ENCODE data around the gene USP49.

USP49 gene

DNA sequence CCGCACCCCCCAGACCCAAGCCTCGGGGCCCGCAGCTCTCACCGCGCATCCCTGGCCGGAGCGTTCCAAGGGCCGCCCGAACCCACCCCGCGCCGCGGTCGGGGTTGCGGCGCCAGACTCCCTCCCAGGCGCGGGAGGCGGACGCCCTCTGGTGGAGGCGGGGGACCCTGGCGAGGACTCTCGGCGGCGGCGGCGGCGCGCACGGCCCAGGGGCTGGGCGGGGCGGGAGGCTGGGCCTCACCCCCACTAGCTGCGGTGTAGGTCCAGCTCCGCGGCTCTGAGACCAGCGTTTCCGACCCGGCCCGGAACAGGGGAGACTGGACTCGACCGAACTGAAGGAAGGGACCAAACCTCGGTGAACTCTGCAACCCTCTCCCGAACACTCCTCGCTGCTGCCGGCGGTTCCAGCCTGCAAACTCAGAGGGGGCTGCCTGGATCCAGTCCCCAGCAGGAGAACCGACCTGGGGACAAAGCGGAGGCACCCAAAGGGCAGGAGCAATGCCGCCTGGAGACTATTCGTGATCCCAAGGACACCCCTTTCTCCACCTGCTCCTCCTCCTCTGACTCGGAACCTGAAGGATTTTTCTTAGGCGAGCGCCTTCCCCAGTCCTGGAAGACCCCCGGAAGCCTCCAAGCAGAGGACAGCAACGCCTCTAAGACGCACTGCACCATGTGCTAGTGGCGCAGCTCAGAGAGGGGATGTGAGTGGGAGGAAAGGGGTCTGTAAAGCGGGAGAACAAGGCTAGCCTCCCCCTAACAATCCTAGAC lies 108.5 kb downstream of the USP49 start:
- Histone ChIP-seq H3K27me3 (ENCODE audit: insufficient read depth, poor library complexity, severe bottlenecking) (no peaks in the 10 kb centered on the region), H3K27ac (replicated peaks) (peak overlapping the region; percentile 85)

DNA sequence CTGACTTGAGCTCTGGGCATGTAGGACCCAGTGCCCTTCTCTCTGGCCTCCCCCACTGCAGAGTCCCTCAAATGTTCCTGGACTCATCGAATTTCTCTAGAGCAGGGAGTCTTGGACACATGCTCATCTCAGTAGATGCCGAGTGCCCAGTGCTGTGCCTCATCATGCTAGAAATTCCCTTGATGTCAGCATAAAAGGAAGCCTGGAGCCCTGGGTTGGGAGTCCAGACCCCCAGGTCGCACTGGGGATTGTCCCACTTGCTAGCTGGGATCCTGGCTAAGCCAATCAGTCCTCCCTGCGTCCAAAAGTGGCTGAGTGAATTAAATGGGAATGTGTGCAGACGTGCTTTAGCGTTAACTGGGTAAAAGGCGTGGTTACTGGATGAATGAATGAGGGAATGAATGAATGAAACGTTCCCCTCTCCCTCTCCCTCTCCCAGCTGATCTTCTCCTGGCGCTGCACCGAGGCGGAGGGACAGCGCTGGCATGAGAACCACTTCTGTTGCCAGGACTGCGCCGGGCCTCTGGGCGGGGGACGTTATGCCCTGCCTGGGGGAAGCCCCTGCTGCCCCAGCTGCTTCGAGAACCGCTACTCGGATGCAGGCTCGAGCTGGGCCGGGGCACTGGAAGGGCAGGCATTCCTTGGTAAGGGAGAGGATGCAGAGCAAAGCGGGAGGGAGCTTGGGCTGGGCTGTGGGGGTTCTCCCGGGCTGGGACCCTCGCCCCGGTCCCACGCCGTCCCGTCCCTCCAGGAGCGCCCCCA lies 109.3 kb downstream of the USP49 start:
- DNase-seq (ENCODE audit: low read depth in 1 of 2, low spot score in 1 of 2): no peak
- Histone ChIP-seq H3K27ac (replicated peaks) (no peak overlapping the region), H3K4me3 (replicated peaks; ENCODE audit: insufficient read depth, low read length) (peak overlapping the region; percentile 53), H3K27me3 (ENCODE audit: insufficient read depth, poor library complexity, severe bottlenecking) (no peaks in the 10 kb centered on the region)
- TF ChIP-seq, protein P1, sequence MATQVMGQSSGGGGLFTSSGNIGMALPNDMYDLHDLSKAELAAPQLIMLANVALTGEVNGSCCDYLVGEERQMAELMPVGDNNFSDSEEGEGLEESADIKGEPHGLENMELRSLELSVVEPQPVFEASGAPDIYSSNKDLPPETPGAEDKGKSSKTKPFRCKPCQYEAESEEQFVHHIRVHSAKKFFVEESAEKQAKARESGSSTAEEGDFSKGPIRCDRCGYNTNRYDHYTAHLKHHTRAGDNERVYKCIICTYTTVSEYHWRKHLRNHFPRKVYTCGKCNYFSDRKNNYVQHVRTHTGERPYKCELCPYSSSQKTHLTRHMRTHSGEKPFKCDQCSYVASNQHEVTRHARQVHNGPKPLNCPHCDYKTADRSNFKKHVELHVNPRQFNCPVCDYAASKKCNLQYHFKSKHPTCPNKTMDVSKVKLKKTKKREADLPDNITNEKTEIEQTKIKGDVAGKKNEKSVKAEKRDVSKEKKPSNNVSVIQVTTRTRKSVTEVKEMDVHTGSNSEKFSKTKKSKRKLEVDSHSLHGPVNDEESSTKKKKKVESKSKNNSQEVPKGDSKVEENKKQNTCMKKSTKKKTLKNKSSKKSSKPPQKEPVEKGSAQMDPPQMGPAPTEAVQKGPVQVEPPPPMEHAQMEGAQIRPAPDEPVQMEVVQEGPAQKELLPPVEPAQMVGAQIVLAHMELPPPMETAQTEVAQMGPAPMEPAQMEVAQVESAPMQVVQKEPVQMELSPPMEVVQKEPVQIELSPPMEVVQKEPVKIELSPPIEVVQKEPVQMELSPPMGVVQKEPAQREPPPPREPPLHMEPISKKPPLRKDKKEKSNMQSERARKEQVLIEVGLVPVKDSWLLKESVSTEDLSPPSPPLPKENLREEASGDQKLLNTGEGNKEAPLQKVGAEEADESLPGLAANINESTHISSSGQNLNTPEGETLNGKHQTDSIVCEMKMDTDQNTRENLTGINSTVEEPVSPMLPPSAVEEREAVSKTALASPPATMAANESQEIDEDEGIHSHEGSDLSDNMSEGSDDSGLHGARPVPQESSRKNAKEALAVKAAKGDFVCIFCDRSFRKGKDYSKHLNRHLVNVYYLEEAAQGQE (IDR thresholded peaks at IDR 0.05; ENCODE audit: insufficient replicate concordance, low read depth): no peak
- no peak for TF ChIP-seq GABPA (IDR thresholded peaks at IDR 0.05; ENCODE audit: low read depth)
- TF ChIP-seq POLR2AphosphoS5 (IDR thresholded peaks at IDR 0.05; ENCODE audit: low read depth): no peak
- TF ChIP-seq SPI1 (IDR thresholded peaks at IDR 0.05; ENCODE audit: borderline replicate concordance, low read depth): no peak
- TF ChIP-seq, protein P2, sequence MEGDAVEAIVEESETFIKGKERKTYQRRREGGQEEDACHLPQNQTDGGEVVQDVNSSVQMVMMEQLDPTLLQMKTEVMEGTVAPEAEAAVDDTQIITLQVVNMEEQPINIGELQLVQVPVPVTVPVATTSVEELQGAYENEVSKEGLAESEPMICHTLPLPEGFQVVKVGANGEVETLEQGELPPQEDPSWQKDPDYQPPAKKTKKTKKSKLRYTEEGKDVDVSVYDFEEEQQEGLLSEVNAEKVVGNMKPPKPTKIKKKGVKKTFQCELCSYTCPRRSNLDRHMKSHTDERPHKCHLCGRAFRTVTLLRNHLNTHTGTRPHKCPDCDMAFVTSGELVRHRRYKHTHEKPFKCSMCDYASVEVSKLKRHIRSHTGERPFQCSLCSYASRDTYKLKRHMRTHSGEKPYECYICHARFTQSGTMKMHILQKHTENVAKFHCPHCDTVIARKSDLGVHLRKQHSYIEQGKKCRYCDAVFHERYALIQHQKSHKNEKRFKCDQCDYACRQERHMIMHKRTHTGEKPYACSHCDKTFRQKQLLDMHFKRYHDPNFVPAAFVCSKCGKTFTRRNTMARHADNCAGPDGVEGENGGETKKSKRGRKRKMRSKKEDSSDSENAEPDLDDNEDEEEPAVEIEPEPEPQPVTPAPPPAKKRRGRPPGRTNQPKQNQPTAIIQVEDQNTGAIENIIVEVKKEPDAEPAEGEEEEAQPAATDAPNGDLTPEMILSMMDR (IDR thresholded peaks at IDR 0.05; ENCODE audit: insufficient read depth, low read length): no peak

More for the DNA sequence above, 108.5 kb downstream of the USP49 start:
- peak overlapping the region; percentile 53 for H3K4me3 ChIP-seq (replicated peaks; ENCODE audit: insufficient read depth, low read length)
- TF ChIP-seq GABPA (IDR thresholded peaks at IDR 0.05; ENCODE audit: low read depth): no peak
- no peak for TF ChIP-seq SPI1 (IDR thresholded peaks at IDR 0.05; ENCODE audit: borderline replicate concordance, low read depth)
- TF ChIP-seq, protein P2 (IDR thresholded peaks at IDR 0.05; ENCODE audit: insufficient read depth, low read length): peak; percentile 26
- TF ChIP-seq, protein P1 (IDR thresholded peaks at IDR 0.05; ENCODE audit: insufficient replicate concordance, low read depth): no peak
- DNase-seq (ENCODE audit: low read depth in 1 of 2, low spot score in 1 of 2): peak; percentile 65 to 79

DNA sequence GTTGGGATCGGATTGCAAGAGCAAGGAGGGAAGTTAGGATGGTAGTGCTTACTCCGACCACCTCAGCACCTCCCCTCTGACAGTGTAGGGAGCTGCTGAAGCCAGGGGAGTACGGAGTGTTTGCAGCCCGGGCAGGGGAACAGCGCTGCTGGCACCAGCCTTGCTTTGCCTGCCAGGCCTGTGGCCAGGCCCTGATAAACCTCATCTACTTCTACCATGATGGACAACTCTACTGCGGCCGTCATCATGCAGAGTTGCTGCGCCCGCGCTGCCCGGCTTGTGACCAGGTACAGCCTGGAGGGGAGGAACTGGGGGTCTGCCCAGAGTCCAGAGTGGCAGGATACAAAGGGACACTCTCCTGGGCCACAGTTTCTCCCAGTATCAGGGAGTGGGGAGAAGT lies 109.9 kb downstream of the USP49 start:
- DNase-seq (ENCODE audit: low read depth in 1 of 2, low spot score in 1 of 2): no peak
- TF ChIP-seq, protein P2 (IDR thresholded peaks at IDR 0.05; ENCODE audit: insufficient read depth, low read length): no peak
- no peak for TF ChIP-seq SPI1 (IDR thresholded peaks at IDR 0.05; ENCODE audit: borderline replicate concordance, low read depth)
- TF ChIP-seq, protein P1 (IDR thresholded peaks at IDR 0.05; ENCODE audit: insufficient replicate concordance, low read depth): no peak
- TF ChIP-seq GABPA (IDR thresholded peaks at IDR 0.05; ENCODE audit: low read depth): no peak
- no peak for TF ChIP-seq POLR2AphosphoS5 (IDR thresholded peaks at IDR 0.05; ENCODE audit: low read depth)
- Histone ChIP-seq H3K27me3 (ENCODE audit: insufficient read depth, poor library complexity, severe bottlenecking) (no peaks in the 10 kb centered on the region), H3K4me3 (replicated peaks; ENCODE audit: insufficient read depth, low read length) (no peak overlapping the region), H3K27ac (replicated peaks) (no peak overlapping the region)
